Measurements from ENCODE around the gene BICD2. TPM values are rescaled to one million over a fixed set of nuclear protein-coding genes. Genes with fewer than 3 reads are reported as not detected.
"Not testable (repeated sequence)": the region's sequence is repeated elsewhere in the genome, so short reads cannot be mapped to it uniquely, and the experiment has no call there.

Gene BICD2
- total and polyA plus RNA-seq, 2 of the 13 experiments (the other 11 are each of a cell fraction or from before 2014, with no cell fraction given): 5.1 to 17.4 TPM

GRCh38 chr9:92769286-92769685, 4.7 kb upstream of the BICD2 start (continued):
- TF ChIP-seq ZNF609 (CRISPR knock-in tag; IDR thresholded peaks at IDR 0.05; ENCODE audit: borderline replicate concordance) (no peak), ONECUT2 (CRISPR knock-in tag; IDR thresholded peaks at IDR 0.05) (no peak), ZNF34 (CRISPR knock-in tag; IDR thresholded peaks at IDR 0.05; ENCODE audit: borderline replicate concordance) (no peak), PBX2 (CRISPR knock-in tag; IDR thresholded peaks at IDR 0.05) (no peak), GZF1 (CRISPR knock-in tag; IDR thresholded peaks at IDR 0.05) (no peak)

GRCh38 chr9:92768816-92769215, 4.2 kb upstream of the BICD2 start:
- H3K4me3 ChIP-seq (replicated peaks in 1 of 3; ENCODE audit: insufficient read depth in 1 of 3, low read depth in 2 of 3, low read length in 3 of 3); DNase-seq (ENCODE audit: low spot score); in situ Hi-C loops (cut with HindIII; ENCODE audit: extremely low pct_ligation_motif_present, low pct_unique_long_range_greater_than_20kb); BruUV-seq (replicated peaks); H3K79me2 ChIP-seq (ENCODE audit: insufficient read depth, low read length); H3K36me3 ChIP-seq (replicated peaks in 1 of 2; ENCODE audit: control insufficient read depth in 1 of 2, insufficient read depth in 2 of 2, low read length in 2 of 2); CTCF ChIA-PET (ENCODE audit: low intra/inter-chr PET ratio, low total read pairs); POLR2A ChIA-PET; ATAC-seq; H3K27ac ChIP-seq (ENCODE audit: extremely low read length, insufficient read depth, low read length); H3K27me3 ChIP-seq (ENCODE audit: control insufficient read depth in 1 of 2, insufficient read depth in 2 of 2, low read length in 2 of 2); H3K9me3 ChIP-seq (ENCODE audit: low read length); intact Hi-C loops (cut with micrococcal nuclease; ENCODE audit: unreplicated experiment); H3K4me2 ChIP-seq (ENCODE audit: low read depth, low read length); H4K20me1 ChIP-seq (ENCODE audit: insufficient read depth, low read length); H3K9ac ChIP-seq (ENCODE audit: insufficient read depth, low read depth, low read length); FAIRE-seq; H2AFZ ChIP-seq (ENCODE audit: low read length): not testable (repeated sequence)
- 35% methylated on average over 10 of the region's 10 CpGs for WGBS (ENCODE audit: low lambda C conversion rate)
- H3K4me1 ChIP-seq (ENCODE audit: insufficient read depth, low read length): peaks cover 39% of the 10 kb centered on the region

Measured in HepG2 (cell line).